Fibroblast of lung (primary cell): ENCODE measurements around the gene TMEM208.

Experiments
- CTCF ChIP-seq, 2 donors: IDR thresholded peaks in 1 of 2; conservative IDR thresholded peaks in 1 of 2; 1 replicate in 1 of 2; 2 replicates in 1 of 2; pipeline ENCODE4 v1.5.1; 2011 to 2012; ENCODE audit warnings: low read length in 2 of 2, control low read depth in 1 of 2, inconsistent platforms in 1 of 2, low read depth in 1 of 2, mild to moderate bottlenecking in 1 of 2
- EZH2 ChIP-seq: IDR thresholded peaks from 2 replicates; pipeline ENCODE4 v1.5.1; 2012; ENCODE audit warnings: low read length, control low read depth, mild to moderate bottlenecking; ENCODE audit errors: missing control alignments

- TF ChIP-seq CTCF (conservative IDR thresholded peaks at IDR 0.05 in 1 of 2, IDR thresholded peaks at IDR 0.05 in 1 of 2; ENCODE audit: low read depth in 1 of 2, low read length in 2 of 2) (no peak), EZH2 (no peak)
Measured at GRCh38 chr16:67185651-67186134, 41.2 kb upstream of the TMEM208 start.
